Endothelial cell of umbilical vein (primary cell): ENCODE results near the gene DNAJC30. TPM values are rescaled to one million over a fixed set of nuclear protein-coding genes. Genes with fewer than 3 reads are reported as not detected.

Experiments used
- BruUV-seq: library from RNA; stranded (reverse); fragments of 400-500 nt; replicated peaks from 2 replicates; lab custom pipeline; 2021; lab: Mats Ljungman, UMichigan
- CTCF ChIA-PET: fragments of 300-600, 350-600 bp; sonication (Branson Sonifier 250); formaldehyde crosslinking; loops from one replicate; lab custom pipeline; 2021; ENCODE audit warnings: antibody characterized with exemption, inconsistent platforms; lab: Charles Lee
- POLR2A ChIA-PET: fragments of 300-600, 350-600 bp; sonication (Branson Sonifier 250); formaldehyde crosslinking; loops from one replicate; lab custom pipeline; 2021; ENCODE audit warnings: antibody characterized with exemption, inconsistent platforms; lab: Charles Lee
- DNase-seq: peaks from one replicate; pipeline ENCODE4 v3.0.0-alpha.2; 2011; ENCODE audit warnings: low read depth, low spot score
- FAIRE-seq: peaks from 2 replicates; lab custom pipeline; 2011; peaks lifted over from hg19 to GRCh38; lab: Jason Lieb, UNC
- H2AFZ ChIP-seq: 2 replicates; pipeline ENCODE4 v1.6.0; 2012; ENCODE audit warnings: low read depth, low read length, control low read depth, inconsistent platforms
- H3K27ac ChIP-seq: 2 replicates; pipeline ENCODE4 v1.5.1; 2011; ENCODE audit warnings: low read depth, mild to moderate bottlenecking, control low read depth, low read length, moderate library complexity; ENCODE audit not compliant: insufficient read depth
- H3K27me3 ChIP-seq, 2 experiments: 2 replicates each; pipeline versions ENCODE4 v1.6.0 to v1.6.1; 2011; ENCODE audit warnings: low read length in 2 of 2, mixed read lengths in 1 of 2; ENCODE audit not compliant: control insufficient read depth in 2 of 2, insufficient read depth in 2 of 2
- H3K36me3 ChIP-seq, 2 experiments: 2 replicates in 1 of 2; 3 replicates in 1 of 2; pipeline ENCODE4 v1.5.1; 2011; ENCODE audit warnings: low read length in 2 of 2, mild to moderate bottlenecking in 1 of 2, moderate library complexity in 1 of 2; ENCODE audit not compliant: control insufficient read depth in 2 of 2, insufficient read depth in 2 of 2; ENCODE audit errors: extremely low read depth in 1 of 2
- H3K4me1 ChIP-seq: 3 replicates; pipeline ENCODE4 v1.5.1; 2011; ENCODE audit warnings: mild to moderate bottlenecking, low read length; ENCODE audit not compliant: control insufficient read depth, insufficient read depth; ENCODE audit errors: extremely low read depth
- H3K4me2 ChIP-seq: 2 replicates; pipeline ENCODE4 v1.6.1; 2011; ENCODE audit warnings: low read length, control low read depth, mixed read lengths; ENCODE audit not compliant: insufficient read depth
- H3K4me3 ChIP-seq, 3 experiments: fragments of 200-600 bp in 1 of 3; sonication (generic), shearing (Covaris generic) in 1 of 3; replicated peaks in 1 of 3; 2 replicates each; pipeline ENCODE4 v1.5.1; 2011 to 2016; ENCODE audit warnings: control low read depth in 3 of 3, low read length in 3 of 3, mild to moderate bottlenecking in 2 of 3, inconsistent platforms in 1 of 3, low read depth in 1 of 3, moderate library complexity in 1 of 3; ENCODE audit not compliant: insufficient read depth in 1 of 3
- H3K79me2 ChIP-seq: 2 replicates; pipeline ENCODE4 v1.6.0; 2012; ENCODE audit warnings: low read length, inconsistent platforms; ENCODE audit not compliant: control insufficient read depth, insufficient read depth
- H3K9ac ChIP-seq: replicated peaks from 2 replicates; pipeline ENCODE3; 2011; ENCODE audit warnings: low read length, control low read depth; ENCODE audit not compliant: insufficient read depth; ENCODE audit errors: extremely low read depth
- H3K9me1 ChIP-seq: replicated peaks from 3 replicates; pipeline ENCODE4 v1.6.0; 2011; ENCODE audit warnings: mild to moderate bottlenecking, low read length; ENCODE audit not compliant: control insufficient read depth, insufficient read depth; ENCODE audit errors: extremely low read depth
- H3K9me3 ChIP-seq: replicated peaks from 2 replicates; pipeline ENCODE4 v1.5.1; 2012; ENCODE audit warnings: low read length, inconsistent platforms; ENCODE audit not compliant: control insufficient read depth, insufficient read depth
- H4K20me1 ChIP-seq: replicated peaks from 2 replicates; pipeline ENCODE3; 2011; ENCODE audit warnings: mild to moderate bottlenecking, low read length; ENCODE audit not compliant: control insufficient read depth, insufficient read depth; ENCODE audit errors: extremely low read depth
- EZH2 ChIP-seq: IDR thresholded peaks from 2 replicates; pipeline ENCODE4 v1.6.1; 2012; ENCODE audit warnings: borderline replicate concordance, low read depth, mild to moderate bottlenecking, moderate library complexity, low read length, inconsistent platforms; ENCODE audit not compliant: severe bottlenecking
- FOS ChIP-seq: IDR thresholded peaks from 2 replicates; pipeline ENCODE4 v1.6.1; 2011; ENCODE audit warnings: mild to moderate bottlenecking, low read length, moderate library complexity, borderline replicate concordance; ENCODE audit not compliant: insufficient read depth
- GATA2 ChIP-seq: IDR thresholded peaks from 2 replicates; pipeline ENCODE4 v1.7.0; 2011; ENCODE audit warnings: low read depth, mild to moderate bottlenecking, moderate library complexity, mixed read lengths, low read length; ENCODE audit not compliant: insufficient read length, insufficient read depth
- JUN ChIP-seq: IDR thresholded peaks from 2 replicates; pipeline ENCODE4 v1.6.1; 2011; ENCODE audit warnings: borderline replicate concordance, low read depth; ENCODE audit not compliant: insufficient read length, insufficient read depth
- MYC ChIP-seq: IDR thresholded peaks from one replicate; pipeline ENCODE4 v1.6.1; 2011; ENCODE audit warnings: mild to moderate bottlenecking, low read depth, low read length
- POLR2A ChIP-seq: IDR thresholded peaks from 2 replicates; pipeline ENCODE4 v1.6.1; 2012; ENCODE audit warnings: low read depth, mild to moderate bottlenecking, control low read depth, low read length
- POLR2AphosphoS5 ChIP-seq: IDR thresholded peaks from 2 replicates; pipeline ENCODE4 v1.6.1; 2012; ENCODE audit warnings: low read depth, mild to moderate bottlenecking, control low read depth, low read length, moderate library complexity; ENCODE audit not compliant: insufficient read depth
- dilution Hi-C: fragments of 300-500 bp; cut with MboI; formaldehyde crosslinking; loops from one replicate; pipeline ENCODE4 v1.15.0; 2019; ENCODE audit warnings: low sequenced_read_pairs; ENCODE audit not compliant: extremely low pct_ligation_motif_present
- intact Hi-C: fragments of 100-400 bp; cut with micrococcal nuclease; formaldehyde crosslinking; loops from one replicate; pipeline ENCODE4 v1.10.0; 2022
- polyA plus RNA-seq, 4 experiments: library from polyadenylated mRNA; depleted of rRNA in 3 of 4; stranded (reverse) in 3 of 4; unstranded in 1 of 4; fragments of >200 nt; gene quantifications; 2 replicates each; pipeline versions ENCODE4 v1.2.1 to v1.2.3, GENCODE V29; 2011 to 2012; ENCODE audit warnings: missing spikeins in 1 of 4
- total RNA-seq: library from RNA; stranded (reverse); gene quantifications from 2 replicates; pipeline ENCODE4 v1.2.3, GENCODE V29; 2021
- TF ChIP-seq, protein P1 (sequence below): IDR thresholded peaks from 2 replicates; pipeline ENCODE4 v1.6.1; 2011; ENCODE audit not compliant: insufficient read depth, insufficient read length
- TF ChIP-seq, protein P2 (sequence below), 2 donors: IDR thresholded peaks; 1 replicate in 1 of 2; 2 replicates in 1 of 2; pipeline ENCODE4 v1.5.1; 2011; ENCODE audit warnings: low read length in 2 of 2, mild to moderate bottlenecking in 2 of 2, moderate library complexity in 2 of 2, control low read depth in 1 of 2, inconsistent platforms in 1 of 2, low read depth in 1 of 2; ENCODE audit not compliant: insufficient read depth in 1 of 2; ENCODE audit errors: extremely low read depth in 1 of 2

The DNAJC30 gene
- total and polyA plus RNA-seq, 2 donors (not counting 3 experiments of a cell fraction or from before 2014, with no cell fraction given) = 10.6 to 11.9 TPM

DNA sequence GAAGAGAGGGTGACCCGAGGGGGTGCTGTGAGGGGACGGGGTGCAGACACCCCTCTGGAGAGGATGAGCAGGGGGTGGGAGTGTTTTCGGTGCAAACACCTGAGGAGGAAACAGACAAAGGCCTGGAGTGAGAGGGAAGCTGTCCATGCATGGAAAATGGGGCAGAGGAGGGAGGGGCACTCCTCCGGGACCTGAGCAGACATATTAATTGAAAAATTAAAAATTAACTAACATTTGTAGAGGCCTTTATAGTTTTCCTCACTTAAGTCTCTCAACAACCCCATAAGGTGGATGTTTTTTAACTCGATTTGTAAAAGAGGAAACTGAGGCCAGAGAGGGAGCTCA, 14.4 kb downstream of the DNAJC30 start:
- no TSS peak for BruUV-seq
- H3K27ac ChIP-seq = no peak overlapping the region
- peaks cover 0 to 2% of the 10 kb centered on the region in 2 experiments for H3K27me3 ChIP-seq
- H3K36me3 ChIP-seq = no peaks in the 10 kb centered on the region
- DNase-seq (no peak), FAIRE-seq (no peak)
- peak overlapping the region in 1 of 3 experiments; percentile 67 for H3K4me3 ChIP-seq
- dilution Hi-C loops = no loop called here
- H3K9ac ChIP-seq = no peak overlapping the region
- H3K9me1 ChIP-seq = no peaks in the 10 kb centered on the region
- CTCF ChIA-PET = interaction anchor here (1.2 to 4.8 kb wide), 6 partner anchors 9 to 63 kb away, joined by 3 to 57 read pairs (median 8); no protein-coding TSS in a partner anchor
- H3K79me2 ChIP-seq = no peaks in the 10 kb centered on the region
- POLR2A ChIA-PET = no interaction called here
- H2AFZ ChIP-seq = peak overlapping the region; percentile 84
- H3K4me2 ChIP-seq = no peak overlapping the region
- intact Hi-C loops = loop anchor here (5.0 kb wide), 1 partner anchor 42 kb away; no protein-coding TSS in a partner anchor
- peaks cover 3% of the 10 kb centered on the region for H3K4me1 ChIP-seq
- no peaks in the 10 kb centered on the region for H3K9me3 ChIP-seq
- TF ChIP-seq POLR2AphosphoS5 (no peak), JUN (no peak)
- TF ChIP-seq, protein P1, sequence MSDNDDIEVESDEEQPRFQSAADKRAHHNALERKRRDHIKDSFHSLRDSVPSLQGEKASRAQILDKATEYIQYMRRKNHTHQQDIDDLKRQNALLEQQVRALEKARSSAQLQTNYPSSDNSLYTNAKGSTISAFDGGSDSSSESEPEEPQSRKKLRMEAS = no peak
- H4K20me1 ChIP-seq = no peaks in the 10 kb centered on the region

DNA sequence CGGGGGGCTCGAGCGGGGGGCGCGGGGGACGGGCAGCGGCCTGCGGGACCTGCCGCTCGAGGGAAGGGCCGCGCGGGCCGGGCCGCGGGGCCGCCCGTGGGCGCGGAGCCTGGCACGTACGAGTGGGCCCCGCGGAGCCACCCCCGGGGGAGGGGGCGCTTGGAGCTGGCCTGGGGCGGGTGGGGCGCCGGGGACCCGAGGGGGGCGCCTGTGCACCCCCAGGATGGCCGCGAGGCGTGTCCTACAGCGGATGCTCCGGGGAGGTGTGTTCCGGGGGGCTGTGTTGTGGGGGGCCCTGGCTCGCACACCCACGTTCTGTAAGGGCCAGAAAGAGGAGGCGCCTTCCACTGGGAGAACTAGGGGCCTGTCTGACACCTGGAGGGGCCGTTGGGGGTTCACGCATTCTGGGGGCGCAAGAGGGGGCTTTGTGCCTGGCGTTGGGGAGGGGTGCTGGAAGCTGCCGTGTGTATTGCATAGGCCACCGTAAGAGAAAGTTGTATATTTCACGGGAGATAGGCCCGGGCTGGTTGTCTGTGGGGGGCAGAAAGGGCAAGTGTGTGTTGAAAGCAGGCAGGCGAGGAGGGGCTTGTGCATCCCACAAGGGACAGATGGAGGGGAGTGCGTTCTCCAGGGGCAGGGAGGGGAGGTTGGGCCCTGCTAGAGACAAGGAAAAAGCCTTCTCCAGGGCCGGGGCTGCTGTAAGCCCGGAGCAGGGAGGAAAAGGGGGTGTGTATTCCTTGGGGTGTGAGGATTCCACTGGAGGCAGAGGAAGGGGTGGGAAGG, 15.0 kb downstream of the DNAJC30 start:
- dilution Hi-C loops (no loop called here), intact Hi-C loops (loop anchor here (5.0 kb wide), 1 partner anchor 41 kb away; no protein-coding TSS in a partner anchor)
- Histone ChIP-seq H4K20me1 (no peaks in the 10 kb centered on the region), H2AFZ (peak overlapping the region; percentile 84), H3K4me1 (peaks cover 3% of the 10 kb centered on the region), H3K79me2 (no peaks in the 10 kb centered on the region), H3K27ac (no peak overlapping the region), H3K4me3 (peak overlapping the region; percentile 35 to 67 (median 56)), H3K9ac (peak overlapping the region; percentile 55), H3K27me3 (peaks cover 0 to 3% of the 10 kb centered on the region in 2 experiments), H3K9me3 (no peaks in the 10 kb centered on the region), H3K36me3 (no peaks in the 10 kb centered on the region), H3K9me1 (no peaks in the 10 kb centered on the region), H3K4me2 (peak overlapping the region; percentile 49)
- DNase-seq (peak; percentile 16), FAIRE-seq (no peak)
- TF ChIP-seq, protein P2, sequence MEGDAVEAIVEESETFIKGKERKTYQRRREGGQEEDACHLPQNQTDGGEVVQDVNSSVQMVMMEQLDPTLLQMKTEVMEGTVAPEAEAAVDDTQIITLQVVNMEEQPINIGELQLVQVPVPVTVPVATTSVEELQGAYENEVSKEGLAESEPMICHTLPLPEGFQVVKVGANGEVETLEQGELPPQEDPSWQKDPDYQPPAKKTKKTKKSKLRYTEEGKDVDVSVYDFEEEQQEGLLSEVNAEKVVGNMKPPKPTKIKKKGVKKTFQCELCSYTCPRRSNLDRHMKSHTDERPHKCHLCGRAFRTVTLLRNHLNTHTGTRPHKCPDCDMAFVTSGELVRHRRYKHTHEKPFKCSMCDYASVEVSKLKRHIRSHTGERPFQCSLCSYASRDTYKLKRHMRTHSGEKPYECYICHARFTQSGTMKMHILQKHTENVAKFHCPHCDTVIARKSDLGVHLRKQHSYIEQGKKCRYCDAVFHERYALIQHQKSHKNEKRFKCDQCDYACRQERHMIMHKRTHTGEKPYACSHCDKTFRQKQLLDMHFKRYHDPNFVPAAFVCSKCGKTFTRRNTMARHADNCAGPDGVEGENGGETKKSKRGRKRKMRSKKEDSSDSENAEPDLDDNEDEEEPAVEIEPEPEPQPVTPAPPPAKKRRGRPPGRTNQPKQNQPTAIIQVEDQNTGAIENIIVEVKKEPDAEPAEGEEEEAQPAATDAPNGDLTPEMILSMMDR (IDR thresholded peaks at IDR 0.05; ENCODE audit: extremely low read depth in 1 of 2, insufficient read depth in 1 of 2, low read depth in 1 of 2, low read length in 2 of 2) = no peak
- TF ChIP-seq MYC = no peak
- no peak for TF ChIP-seq GATA2
- TF ChIP-seq FOS = no peak
- no peak for TF ChIP-seq POLR2A
- no peak for TF ChIP-seq EZH2
- TF ChIP-seq, protein P1 = no peak
- TF ChIP-seq POLR2AphosphoS5 = no peak
- TF ChIP-seq JUN = no peak
- ChIA-PET CTCF (interaction anchor here (0.7 to 4.8 kb wide), 18 partner anchors 8 to 182 kb away, joined by 3 to 57 read pairs (median 4); no protein-coding TSS in a partner anchor), POLR2A (no interaction called here)
- BruUV-seq = no TSS peak
